UCSD-AML1 (cell line): ENCODE results near the gene SPAG5.

Source experiments
- DNase-seq: peaks from one replicate; lab custom pipeline; 2025; ENCODE audit not compliant: unreplicated experiment; lab: John Stamatoyannopoulos, UW

The SPAG5 gene

DNA sequence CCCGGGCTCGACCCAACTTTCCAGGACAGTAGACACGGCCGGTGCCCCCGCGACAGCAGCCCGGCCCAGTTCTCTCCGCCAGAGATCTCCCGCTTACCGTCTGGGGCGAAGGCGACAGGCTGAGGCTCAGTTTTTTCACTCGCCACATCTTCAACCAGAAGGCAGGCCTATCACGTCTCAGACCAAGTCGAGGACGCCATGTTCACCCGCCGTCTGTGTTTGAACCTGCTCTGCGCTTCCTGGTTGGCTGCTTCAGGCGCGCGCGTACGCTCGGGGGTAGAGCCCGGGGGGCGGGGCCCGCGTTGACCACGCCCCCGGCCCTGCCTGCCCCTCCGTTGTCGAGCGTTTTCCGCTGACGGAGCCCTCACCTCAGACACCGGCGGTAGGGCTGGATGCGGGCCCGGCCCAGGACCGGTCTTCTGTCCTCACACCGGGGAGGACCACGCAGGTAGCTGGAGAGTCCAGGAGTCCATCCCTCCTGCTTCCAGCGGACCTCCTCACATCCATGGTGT, at the start of gene SPAG5:
SPAG5 (minus strand) TSS at position 227 of the 512 bp plus-strand sequence; CDS start at position 148, 79 bp downstream.
- peak; percentile 94 for DNase-seq

- no peak for DNase-seq
These were observed 47.4 kb upstream of the SPAG5 start for GRCh38 chr17:28646039-28646754.

GRCh38 chr17:28645576-28645939, 46.7 kb upstream of the SPAG5 start:
- DNase-seq = no peak

DNA sequence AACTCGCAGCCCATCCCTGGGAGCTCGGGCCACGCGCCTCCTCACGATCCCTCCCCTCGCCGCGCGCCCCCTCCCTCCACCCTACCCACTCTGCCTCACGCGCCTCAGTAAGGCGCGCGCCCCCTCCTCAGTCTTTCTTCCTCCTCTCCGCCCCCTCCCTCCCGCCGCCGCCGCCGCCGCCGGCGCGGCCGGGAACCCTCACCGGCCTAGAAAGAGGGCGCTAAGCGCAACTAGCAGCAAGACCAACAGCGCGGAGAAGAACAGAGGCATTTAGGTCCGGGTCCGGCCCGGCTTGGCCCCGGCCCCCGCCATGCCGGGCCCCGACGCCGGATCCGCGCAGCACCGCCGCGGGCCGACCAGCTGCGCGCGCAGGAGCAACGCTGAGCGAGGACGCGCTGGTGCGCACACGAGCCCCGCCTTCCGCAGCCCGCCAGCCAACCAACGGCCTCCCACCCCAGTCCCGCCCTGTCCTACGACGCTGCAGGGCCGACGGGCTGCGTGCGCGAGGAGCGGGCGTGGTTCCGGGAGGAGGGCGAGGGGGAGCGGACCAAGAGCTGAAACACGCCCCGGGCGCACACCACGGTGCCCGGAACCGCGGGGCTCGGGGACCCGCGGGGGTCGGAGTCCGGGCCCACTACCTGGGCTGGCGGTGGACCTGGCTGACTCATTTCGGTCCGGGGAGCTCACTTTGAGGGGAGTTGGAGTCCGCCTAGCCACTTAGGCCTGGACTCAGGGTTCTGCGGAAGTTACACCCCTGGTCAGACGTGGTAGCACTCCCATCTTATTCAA, 46.2 kb upstream of the SPAG5 start, which contains the start of gene BLTP2:
BLTP2 (minus strand) TSS at position 372 of the 789 bp plus-strand sequence; CDS start at position 270, 102 bp downstream.
- peak; percentile 97 for DNase-seq

DNA sequence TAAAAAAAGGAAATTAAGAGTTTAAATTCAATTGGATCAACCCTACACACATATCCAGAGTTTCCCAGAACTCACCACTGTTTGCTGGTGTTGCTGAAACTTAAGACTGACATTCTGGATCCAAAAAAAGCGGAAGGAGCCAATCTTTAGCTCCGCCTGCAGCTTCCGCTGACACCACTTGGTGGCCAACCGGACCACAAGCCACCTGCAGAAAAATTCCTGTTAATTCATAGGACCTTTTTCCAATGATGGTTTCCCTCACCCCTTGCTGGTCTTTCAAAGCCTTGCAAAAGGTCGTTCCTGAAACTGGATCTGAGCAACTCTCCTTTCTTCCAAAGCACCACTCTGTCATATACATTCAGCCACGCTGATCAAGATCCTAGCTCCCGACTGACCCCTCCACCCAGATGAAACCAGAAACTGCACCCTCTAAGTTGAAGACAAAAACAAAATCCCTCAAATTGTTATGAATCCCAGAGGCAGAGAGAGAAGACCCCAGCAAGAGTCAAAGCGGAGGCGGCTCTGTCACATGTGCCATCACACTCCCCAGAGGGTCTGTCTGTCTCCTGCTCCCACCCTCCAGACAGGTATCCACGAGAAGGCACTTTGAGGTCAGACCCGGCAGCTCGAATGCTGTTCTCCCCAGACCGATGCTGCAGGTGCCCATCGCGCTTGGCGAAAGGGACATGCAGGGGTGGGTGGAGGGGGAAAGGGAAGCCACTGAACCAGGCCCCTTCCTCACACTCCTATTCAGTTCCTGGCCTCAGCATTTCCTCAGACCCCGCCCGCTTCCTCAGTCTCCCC, 45.4 kb upstream of the SPAG5 start:
- peak; percentile 59 for DNase-seq

- no peak for DNase-seq
These were observed 42.8 kb upstream of the SPAG5 start for GRCh38 chr17:28641579-28641978.

- no peak for DNase-seq
These were observed 36.7 kb upstream of the SPAG5 start for GRCh38 chr17:28635506-28635905.

- no peak for DNase-seq
These were observed 35.5 kb upstream of the SPAG5 start for GRCh38 chr17:28634206-28634865.

- no peak for DNase-seq
These were observed 28.0 kb upstream of the SPAG5 start for GRCh38 chr17:28626818-28627217.

- no peak for DNase-seq
These were observed 25.3 kb upstream of the SPAG5 start for GRCh38 chr17:28624148-28624547.

DNA sequence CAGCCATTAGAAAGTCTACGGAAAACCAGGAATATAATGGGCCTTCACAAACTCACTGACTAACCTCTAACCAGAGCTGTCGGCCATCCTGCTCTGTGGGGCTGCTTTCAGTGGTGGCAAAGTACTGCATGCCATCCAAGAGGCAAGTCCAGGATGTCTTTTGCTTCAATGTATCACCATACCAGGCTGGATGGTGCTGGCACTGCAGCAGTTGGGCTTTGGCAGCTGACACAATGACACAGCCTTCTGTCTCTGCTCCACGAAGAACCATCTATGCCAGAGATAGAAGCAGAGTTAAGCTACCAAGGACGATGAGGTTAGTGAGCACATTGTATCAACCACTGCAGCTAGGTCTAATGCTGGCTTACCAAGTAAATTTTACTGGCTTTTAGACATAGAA, 24.9 kb upstream of the SPAG5 start:
- DNase-seq = no peak

DNA sequence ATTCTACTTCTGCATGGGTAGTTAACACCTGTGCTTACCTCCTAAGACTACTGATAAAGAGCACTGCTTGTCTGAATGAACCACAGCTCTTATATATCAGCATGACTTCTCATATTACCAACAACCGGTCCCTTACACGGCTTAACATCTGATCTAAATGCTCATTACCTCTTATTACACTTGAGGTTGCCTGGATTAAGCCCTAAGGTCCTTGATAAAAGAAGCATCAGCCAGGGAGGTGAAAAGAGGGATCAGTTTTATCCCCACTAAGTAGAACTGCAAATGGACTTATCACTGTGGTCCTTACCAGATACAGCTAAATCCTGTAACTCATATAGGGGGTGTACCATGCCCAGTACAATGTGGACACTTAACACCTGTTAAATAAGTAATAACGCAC, 23.4 kb upstream of the SPAG5 start:
- DNase-seq = no peak

DNA sequence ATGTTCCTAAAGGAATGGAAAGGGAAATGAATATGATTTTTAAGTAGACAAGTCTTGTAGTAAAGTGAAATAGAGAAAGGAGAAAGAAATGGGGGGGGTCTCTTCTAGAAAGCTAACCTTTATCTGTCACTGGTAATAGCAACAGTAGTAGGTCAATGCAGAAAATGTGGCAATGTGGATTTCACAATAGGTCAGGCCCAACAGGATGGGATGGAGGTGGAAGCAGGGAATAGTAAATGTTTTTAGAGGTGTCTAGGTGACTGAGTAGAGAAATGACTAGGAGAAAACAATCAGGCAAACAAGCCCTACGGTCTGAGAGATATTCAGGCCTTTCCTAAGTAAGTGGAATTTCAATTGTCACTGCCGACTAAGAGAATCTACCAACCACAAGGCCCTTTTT, 21.2 kb upstream of the SPAG5 start:
- no peak for DNase-seq

DNA sequence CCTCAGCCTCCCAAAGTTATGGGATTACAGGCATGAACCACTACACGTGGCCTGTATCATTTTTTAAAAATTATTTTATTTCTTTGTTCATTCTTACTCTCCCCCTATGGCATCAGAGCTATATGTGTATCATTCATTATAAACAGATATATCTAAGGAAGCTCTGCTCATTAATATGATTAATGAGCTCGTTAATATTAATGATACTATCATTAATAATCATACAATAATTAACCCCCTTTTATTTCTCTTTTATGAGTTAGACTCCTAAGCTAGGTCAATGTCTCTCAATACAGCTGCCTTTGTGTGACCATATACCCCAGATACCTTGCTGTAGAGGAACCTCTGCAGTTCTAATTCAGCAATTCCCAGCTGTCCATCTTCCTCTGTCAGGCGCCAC, 19.6 kb upstream of the SPAG5 start:
- no peak for DNase-seq

DNA sequence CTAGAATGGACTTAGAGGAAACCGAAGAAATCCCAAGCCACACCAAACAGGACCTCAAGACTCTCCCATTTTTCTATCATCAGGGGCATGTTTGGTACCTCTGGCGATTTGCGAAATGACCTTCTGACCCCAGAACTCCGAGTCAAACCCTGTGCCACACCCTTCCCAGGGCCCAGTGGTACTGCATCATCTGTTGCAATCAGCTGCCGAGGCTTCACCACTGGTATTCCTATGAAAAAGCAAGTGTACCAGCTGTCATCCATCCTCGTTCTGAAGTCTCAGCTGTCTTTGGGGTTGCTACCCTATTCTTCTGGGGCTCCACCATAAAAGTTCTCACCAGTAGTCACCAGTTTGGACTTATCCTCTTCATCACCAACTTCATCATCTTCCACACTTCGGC, 17.5 kb upstream of the SPAG5 start:
- no peak for DNase-seq

GRCh38 chr17:28615260-28615940, 16.6 kb upstream of the SPAG5 start:
- DNase-seq = no peak

DNA sequence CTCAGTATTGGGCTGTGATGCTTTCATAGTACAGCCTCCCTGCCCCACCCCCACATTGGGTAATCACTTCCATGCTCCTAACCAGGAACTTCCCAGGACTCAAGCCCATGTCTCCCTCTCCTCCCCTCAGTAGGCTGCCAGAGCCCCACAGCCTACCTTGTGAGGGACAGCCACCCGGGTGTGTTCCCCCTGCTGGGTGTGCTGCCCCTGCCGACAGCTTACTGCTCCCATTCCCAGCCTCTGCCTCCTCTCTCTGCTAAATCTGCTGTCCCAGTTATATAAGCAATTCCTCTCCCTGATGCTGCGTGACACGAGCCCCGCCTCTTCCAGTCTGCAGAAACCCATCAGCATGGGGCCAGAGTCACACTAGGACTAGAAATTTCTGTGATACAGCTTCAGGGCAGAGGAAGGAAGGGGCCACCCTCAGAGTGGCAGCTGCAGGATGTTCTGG, 15.1 kb upstream of the SPAG5 start, which contains the start of gene RSKR:
RSKR (minus strand) TSS at position 255 of the 451 bp plus-strand sequence; CDS start at position 231, 24 bp downstream.
- DNase-seq = no peak

DNA sequence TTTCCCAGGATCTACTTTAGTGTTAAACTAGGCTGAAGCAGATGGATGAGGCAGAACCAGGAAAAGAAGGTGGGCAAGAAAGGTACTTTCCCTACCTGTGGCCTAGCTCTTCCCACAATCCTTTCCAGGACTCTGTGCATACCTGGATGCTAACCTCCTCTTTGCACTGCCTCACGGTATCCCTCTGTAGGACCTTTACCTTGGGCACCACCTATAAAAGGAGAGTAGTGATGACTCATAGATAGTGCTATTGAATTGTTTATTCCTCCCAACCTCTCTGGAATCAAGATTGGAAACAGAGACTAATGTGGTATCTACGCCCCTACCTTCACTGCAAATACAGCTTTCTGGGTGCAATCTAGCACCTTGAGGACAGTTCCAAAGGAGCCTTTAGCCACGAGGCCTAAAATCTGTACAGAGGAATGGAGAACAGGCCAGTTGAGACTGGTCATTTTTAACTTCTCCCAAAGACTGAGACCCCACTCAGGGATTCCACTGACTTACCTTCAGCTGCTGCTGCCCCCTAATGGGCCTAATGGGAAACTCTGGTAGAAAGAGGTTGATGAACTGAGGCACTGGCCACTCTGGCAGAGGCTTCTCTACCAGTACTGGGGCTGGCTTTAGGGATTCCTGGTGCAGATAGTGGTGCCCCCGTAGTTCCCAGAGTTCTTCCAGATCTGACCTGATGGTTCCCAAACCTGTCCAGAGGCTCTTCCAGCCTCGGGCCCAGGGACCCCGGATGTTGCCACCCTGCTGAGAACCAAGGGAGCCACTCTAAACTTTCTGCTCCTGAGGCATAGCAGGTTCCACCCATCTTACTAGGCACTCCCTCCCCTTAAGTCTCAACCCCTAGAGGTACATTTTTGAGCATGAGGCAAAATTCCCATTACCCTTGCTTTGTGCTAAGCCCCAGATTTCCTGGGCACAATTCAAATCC, 14.4 kb upstream of the SPAG5 start:
- no peak for DNase-seq

DNA sequence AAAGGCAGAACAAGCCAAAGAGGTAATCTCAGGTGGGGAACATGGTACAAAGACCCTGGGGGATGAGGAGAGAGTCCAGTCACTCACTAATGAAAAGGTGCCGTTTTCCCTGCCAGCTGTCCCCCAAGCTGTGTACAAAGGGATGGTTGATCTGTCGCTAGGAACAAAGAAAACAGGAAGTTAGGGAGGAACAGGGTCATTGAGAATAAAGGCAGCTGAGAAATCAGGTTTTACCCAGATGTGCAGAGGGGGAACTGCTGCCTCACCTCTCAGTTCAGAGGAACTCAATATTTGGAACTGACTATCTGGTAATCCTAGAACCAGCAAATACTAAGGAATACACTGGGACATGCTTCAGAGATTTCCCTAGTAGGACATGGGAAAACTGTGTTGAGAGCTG, 13.7 kb upstream of the SPAG5 start:
- no peak for DNase-seq
